Trophoblast cell (in vitro differentiated cells and primary cell): ENCODE measurements around the gene NHS.

ENCODE experiments used
- DNase-seq, 2 donors: peaks; one replicate each; pipeline ENCODE4 v3.0.0-alpha.2; 2016
- H2AFZ ChIP-seq: 2 replicates; pipeline ENCODE4 v1.6.1; 2013; ENCODE audit warnings: low read length, moderate library complexity, mild to moderate bottlenecking; ENCODE audit not compliant: insufficient read depth, poor library complexity
- H2AK5ac ChIP-seq: 2 replicates; pipeline ENCODE4 v1.6.1; 2013; ENCODE audit warnings: mild to moderate bottlenecking, low read length
- H2BK120ac ChIP-seq: 2 replicates; pipeline ENCODE4 v1.6.1; 2013; ENCODE audit warnings: low read length, mild to moderate bottlenecking, moderate library complexity; ENCODE audit not compliant: insufficient read depth, poor library complexity
- H2BK12ac ChIP-seq: 2 replicates; pipeline ENCODE4 v1.6.1; 2013; ENCODE audit warnings: mild to moderate bottlenecking, low read length, moderate library complexity
- H2BK5ac ChIP-seq: 2 replicates; pipeline ENCODE4 v1.6.1; 2013; ENCODE audit warnings: low read length, low read depth, moderate library complexity, mild to moderate bottlenecking; ENCODE audit not compliant: poor library complexity
- H3K14ac ChIP-seq: 2 replicates; pipeline ENCODE4 v1.6.1; 2013; ENCODE audit warnings: mild to moderate bottlenecking, low read length
- H3K18ac ChIP-seq: 2 replicates; pipeline ENCODE4 v1.6.1; 2013; ENCODE audit warnings: mild to moderate bottlenecking, low read length
- H3K23ac ChIP-seq: 2 replicates; pipeline ENCODE4 v1.6.1; 2013; ENCODE audit warnings: low read length
- H3K27ac ChIP-seq: 2 replicates; pipeline ENCODE4 v1.5.1; 2013; ENCODE audit warnings: low read depth, mild to moderate bottlenecking, inconsistent platforms, low read length, moderate library complexity
- H3K27me3 ChIP-seq: 2 replicates; pipeline ENCODE4 v1.6.1; 2013; ENCODE audit warnings: inconsistent platforms, mild to moderate bottlenecking, low read length, moderate library complexity; ENCODE audit not compliant: insufficient read depth
- H3K36me3 ChIP-seq, 2 experiments: 1 replicate in 1 of 2; 2 replicates in 1 of 2; pipeline ENCODE4 v1.6.1; 2013; ENCODE audit warnings: low read length in 2 of 2, mild to moderate bottlenecking in 2 of 2, moderate library complexity in 1 of 2; ENCODE audit not compliant: insufficient read depth in 2 of 2, control insufficient read depth in 1 of 2
- H3K4ac ChIP-seq: 2 replicates; pipeline ENCODE4 v1.6.1; 2013; ENCODE audit warnings: low read depth, mild to moderate bottlenecking, low read length, moderate library complexity
- H3K4me1 ChIP-seq, 2 experiments: 1 replicate in 1 of 2; 2 replicates in 1 of 2; pipeline ENCODE4 v1.6.1; 2013; ENCODE audit warnings: low read length in 2 of 2, mild to moderate bottlenecking in 2 of 2, moderate library complexity in 1 of 2; ENCODE audit not compliant: insufficient read depth in 2 of 2, control insufficient read depth in 1 of 2
- H3K4me2 ChIP-seq: 2 replicates; pipeline ENCODE4 v1.6.1; 2013; ENCODE audit warnings: inconsistent platforms, mild to moderate bottlenecking, low read length, moderate library complexity
- H3K4me3 ChIP-seq: 2 replicates; pipeline ENCODE4 v1.5.1; 2013; ENCODE audit warnings: mild to moderate bottlenecking, low read depth, low read length, inconsistent platforms
- H3K79me1 ChIP-seq: one replicate; pipeline ENCODE4 v1.6.1; 2013; ENCODE audit warnings: low read length
- H3K79me2 ChIP-seq: 2 replicates; pipeline ENCODE4 v1.6.1; 2013; ENCODE audit warnings: low read length, mild to moderate bottlenecking; ENCODE audit not compliant: control insufficient read depth, insufficient read depth, poor library complexity
- H3K9ac ChIP-seq: 2 replicates; pipeline ENCODE4 v1.6.1; 2013; ENCODE audit warnings: mild to moderate bottlenecking, low read length
- H3K9me3 ChIP-seq: 2 replicates; pipeline ENCODE4 v1.6.1; 2013; ENCODE audit warnings: low read depth, mild to moderate bottlenecking, control low read depth, inconsistent platforms, low read length; ENCODE audit not compliant: insufficient read depth
- H4K12ac ChIP-seq: 2 replicates; pipeline ENCODE4 v1.6.1; 2013; ENCODE audit warnings: low read depth, mild to moderate bottlenecking, low read length, moderate library complexity
- H4K8ac ChIP-seq: 2 replicates; pipeline ENCODE4 v1.6.1; 2013; ENCODE audit warnings: low read depth, mild to moderate bottlenecking, low read length, moderate library complexity
- H4K91ac ChIP-seq: one replicate; pipeline ENCODE4 v1.6.1; 2013; ENCODE audit warnings: low read depth, mild to moderate bottlenecking, low read length, moderate library complexity
- WGBS: extraction: QIAGEN DNeasy Blood & Tissue Kit; methylation state at CpG from one replicate; pipeline ENCODE4 v1.1.7; 2013; ENCODE audit warnings: missing lambda C conversion rate; ENCODE audit not compliant: insufficient read length, insufficient coverage; ENCODE audit errors: extremely low coverage; 5-methylcytosine and 5-hydroxymethylcytosine counted together

NHS gene

GRCh38 chrX:17552044-17552650 is 177.1 kb downstream of the NHS start:
- no peak overlapping the region for H3K9ac ChIP-seq
- H3K79me1 ChIP-seq = no peaks in the 10 kb centered on the region
- H2BK120ac ChIP-seq = no peak overlapping the region
- H3K4me3 ChIP-seq = no peak overlapping the region
- no peaks in the 10 kb centered on the region for H3K36me3 ChIP-seq
- no peak overlapping the region for H2AFZ ChIP-seq
- H4K8ac ChIP-seq = no peak overlapping the region
- peak in 1 of 2 donors; percentile 23 for DNase-seq
- H2AK5ac ChIP-seq = no peak overlapping the region
- peaks cover 2% of the 10 kb centered on the region for H3K9me3 ChIP-seq
- no peaks in the 10 kb centered on the region for H3K27me3 ChIP-seq
- no CpG with 5 or more reads among the region's 5 CpGs for WGBS
- H3K18ac ChIP-seq = no peak overlapping the region
- no peak overlapping the region for H3K23ac ChIP-seq
- H3K4ac ChIP-seq = no peak overlapping the region
- no peaks in the 10 kb centered on the region for H3K79me2 ChIP-seq
- no peak overlapping the region for H4K12ac ChIP-seq
- no peak overlapping the region for H2BK12ac ChIP-seq
- H3K14ac ChIP-seq = no peak overlapping the region
- peaks cover 3 to 6% of the 10 kb centered on the region in 2 experiments for H3K4me1 ChIP-seq
- no peak overlapping the region for H4K91ac ChIP-seq
- H2BK5ac ChIP-seq = no peak overlapping the region
- no peak overlapping the region for H3K27ac ChIP-seq
- H3K4me2 ChIP-seq = no peak overlapping the region

DNA sequence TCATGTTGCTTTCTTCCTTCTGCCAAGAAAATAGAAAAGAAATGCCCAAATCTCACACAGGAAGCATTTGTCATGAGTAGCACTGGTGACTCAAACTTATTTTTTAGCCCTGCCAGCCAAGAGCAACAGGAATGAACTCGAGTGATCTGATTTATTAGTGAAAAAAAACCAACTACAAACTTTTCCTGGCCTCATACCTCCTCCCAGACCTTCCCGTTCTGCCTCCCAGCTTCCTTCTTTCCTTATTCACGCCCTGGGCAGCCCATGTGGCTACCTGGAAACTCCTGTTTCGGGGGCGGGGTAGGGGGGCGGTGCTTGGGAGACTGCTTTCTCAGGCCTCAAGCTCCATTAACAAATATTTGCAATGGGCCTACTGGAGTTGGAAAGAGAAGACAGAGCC is 178.5 kb downstream of the NHS start:
- H3K9me3 ChIP-seq = peaks cover under 1% of the 10 kb centered on the region
- no peak overlapping the region for H4K12ac ChIP-seq
- no peak overlapping the region for H3K27ac ChIP-seq
- no peak overlapping the region for H2AK5ac ChIP-seq
- H2BK12ac ChIP-seq = no peak overlapping the region
- H3K23ac ChIP-seq = no peak overlapping the region
- H3K9ac ChIP-seq = no peak overlapping the region
- no peak overlapping the region for H2BK120ac ChIP-seq
- DNase-seq = peak in 1 of 2 donors; percentile 14
- no peak overlapping the region for H2AFZ ChIP-seq
- peaks cover 3% of the 10 kb centered on the region in 2 experiments for H3K4me1 ChIP-seq
- H3K27me3 ChIP-seq = no peaks in the 10 kb centered on the region
- no peak overlapping the region for H4K91ac ChIP-seq
- no peaks in the 10 kb centered on the region for H3K79me1 ChIP-seq
- WGBS = no CpG with 5 or more reads among the region's 6 CpGs
- no peaks in the 10 kb centered on the region for H3K36me3 ChIP-seq
- no peak overlapping the region for H3K4me3 ChIP-seq
- H3K14ac ChIP-seq = no peak overlapping the region
- H4K8ac ChIP-seq = no peak overlapping the region
- H3K18ac ChIP-seq = no peak overlapping the region
- H3K79me2 ChIP-seq = no peaks in the 10 kb centered on the region
- H2BK5ac ChIP-seq = no peak overlapping the region
- no peak overlapping the region for H3K4me2 ChIP-seq
- no peak overlapping the region for H3K4ac ChIP-seq

DNA sequence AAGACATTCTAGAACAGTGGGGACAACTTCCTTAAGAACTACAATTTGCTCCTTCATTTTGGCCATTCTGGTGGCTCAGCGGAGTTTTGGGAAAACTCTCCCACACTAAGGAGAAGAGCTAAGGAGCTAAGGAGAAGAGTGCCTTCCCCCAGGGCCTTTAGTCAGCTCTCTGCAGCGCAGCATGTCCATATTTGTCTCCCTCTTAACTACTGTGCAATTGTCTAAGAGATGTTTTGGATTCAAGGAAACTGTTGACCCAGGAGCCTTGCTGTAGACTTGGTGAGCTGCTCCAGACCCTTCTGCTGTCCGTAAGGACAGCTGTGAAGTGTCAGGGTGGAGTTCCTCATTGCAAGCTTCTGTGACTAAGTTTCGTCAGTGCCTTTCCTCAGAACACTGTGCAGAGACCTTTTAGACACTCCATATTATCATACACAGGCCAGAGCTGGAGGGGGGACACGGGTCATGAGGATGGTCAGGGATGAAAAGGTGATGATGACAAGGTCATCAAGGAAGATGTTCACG is 179.0 kb downstream of the NHS start:
- Histone ChIP-seq H2BK12ac (no peak overlapping the region), H3K27ac (no peak overlapping the region), H3K79me1 (no peaks in the 10 kb centered on the region), H3K36me3 (no peaks in the 10 kb centered on the region), H3K4ac (no peak overlapping the region), H4K8ac (no peak overlapping the region), H2AFZ (no peak overlapping the region), H4K12ac (no peak overlapping the region), H2BK120ac (no peak overlapping the region), H3K4me2 (no peak overlapping the region), H3K9me3 (no peaks in the 10 kb centered on the region), H4K91ac (no peak overlapping the region), H3K4me3 (no peak overlapping the region), H3K18ac (no peak overlapping the region), H3K27me3 (no peaks in the 10 kb centered on the region), H3K79me2 (no peaks in the 10 kb centered on the region), H2AK5ac (no peak overlapping the region), H3K9ac (no peak overlapping the region), H3K23ac (no peak overlapping the region), H2BK5ac (no peak overlapping the region), H3K14ac (no peak overlapping the region), H3K4me1 (peaks cover 3% of the 10 kb centered on the region in 2 experiments)
- no peak for DNase-seq
- no CpG with 5 or more reads among the region's 6 CpGs for WGBS

DNA sequence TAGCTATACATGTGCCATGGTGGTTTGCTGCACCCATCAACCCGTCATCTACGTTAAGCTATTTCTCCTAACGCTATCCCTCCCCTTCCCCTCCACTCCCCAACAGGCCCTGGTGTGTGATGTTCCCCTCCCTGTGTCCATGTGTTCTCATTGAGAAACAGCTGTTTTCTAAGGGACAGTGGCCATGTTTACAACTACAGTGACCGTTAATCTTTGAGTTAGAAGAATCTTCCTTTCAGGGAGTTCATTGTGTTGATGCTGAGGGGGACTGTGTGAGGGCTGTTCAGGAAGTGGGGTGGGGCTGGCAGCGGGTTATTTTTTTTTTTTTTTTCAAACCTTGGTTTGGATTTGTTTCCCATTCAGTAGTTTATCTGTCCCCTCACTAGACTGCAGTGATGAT is 179.9 kb downstream of the NHS start:
- no peak overlapping the region for H4K91ac ChIP-seq
- no peak overlapping the region for H2AK5ac ChIP-seq
- H4K12ac ChIP-seq = no peak overlapping the region
- no peak overlapping the region for H3K27ac ChIP-seq
- H3K4me2 ChIP-seq = no peak overlapping the region
- H3K4ac ChIP-seq = no peak overlapping the region
- no peak overlapping the region for H2BK120ac ChIP-seq
- H3K9ac ChIP-seq = no peak overlapping the region
- H3K4me1 ChIP-seq = peaks cover 3% of the 10 kb centered on the region in 2 experiments
- H4K8ac ChIP-seq = no peak overlapping the region
- DNase-seq = no peak
- H3K18ac ChIP-seq = no peak overlapping the region
- H3K27me3 ChIP-seq = no peaks in the 10 kb centered on the region
- no peak overlapping the region for H2BK5ac ChIP-seq
- H2AFZ ChIP-seq = no peak overlapping the region
- no peak overlapping the region for H3K4me3 ChIP-seq
- no peaks in the 10 kb centered on the region for H3K79me2 ChIP-seq
- H3K36me3 ChIP-seq = no peaks in the 10 kb centered on the region
- H3K79me1 ChIP-seq = no peaks in the 10 kb centered on the region
- H3K9me3 ChIP-seq = no peaks in the 10 kb centered on the region
- WGBS = no CpG with 5 or more reads among the region's 5 CpGs
- no peak overlapping the region for H2BK12ac ChIP-seq
- no peak overlapping the region for H3K14ac ChIP-seq
- no peak overlapping the region for H3K23ac ChIP-seq
